ENCODE results near the gene YIPF6. TPM values are rescaled to one million over a fixed set of nuclear protein-coding genes. Genes with fewer than 3 reads are reported as not detected.

Gene YIPF6
- total RNA-seq, 1 donor from 2014 or later = 33.7 TPM

Other genes with a start within 250 kb of the YIPF6 start
- gene OPHN1, start 65.6 kb upstream of the YIPF6 start, total RNA-seq (ENCODE audit: insufficient read depth, low replicate concordance) = 8.7 TPM
- 2.4 TPM for gene STARD8, start 148.6 kb downstream of the YIPF6 start, total RNA-seq (ENCODE audit: insufficient read depth, low replicate concordance)